GM19463 (cell line): Measurements from ENCODE around the gene ABCD3.

Source experiments
- ATAC-seq: cut with Tn5 transposase; IDR thresholded peaks from one replicate; pipeline ENCODE4 v1.9.1; 2021; ENCODE audit warnings: mild to moderate bottlenecking, moderate library complexity; ENCODE audit not compliant: unreplicated experiment

The ABCD3 gene

DNA sequence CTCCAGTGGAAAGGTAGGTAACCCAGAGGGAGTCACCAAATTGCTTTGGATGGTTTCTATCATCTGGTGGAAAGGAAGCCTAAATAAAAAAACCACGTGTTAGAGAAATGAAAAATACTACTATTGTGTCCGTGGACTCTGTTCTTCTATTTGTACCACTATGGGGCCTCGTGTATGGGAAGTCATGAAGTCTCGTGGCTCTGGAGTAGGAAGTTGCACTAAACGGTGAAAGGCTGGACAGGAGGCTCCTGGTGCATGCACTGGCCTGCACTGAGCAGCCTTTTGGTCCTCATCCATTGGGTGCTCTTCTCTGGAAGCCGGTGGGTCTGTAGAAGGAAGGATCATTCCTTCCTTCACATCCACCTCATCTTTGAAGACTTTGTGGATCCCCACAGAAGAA, 106.3 kb downstream of the ABCD3 start:
- ATAC-seq = no peak

DNA sequence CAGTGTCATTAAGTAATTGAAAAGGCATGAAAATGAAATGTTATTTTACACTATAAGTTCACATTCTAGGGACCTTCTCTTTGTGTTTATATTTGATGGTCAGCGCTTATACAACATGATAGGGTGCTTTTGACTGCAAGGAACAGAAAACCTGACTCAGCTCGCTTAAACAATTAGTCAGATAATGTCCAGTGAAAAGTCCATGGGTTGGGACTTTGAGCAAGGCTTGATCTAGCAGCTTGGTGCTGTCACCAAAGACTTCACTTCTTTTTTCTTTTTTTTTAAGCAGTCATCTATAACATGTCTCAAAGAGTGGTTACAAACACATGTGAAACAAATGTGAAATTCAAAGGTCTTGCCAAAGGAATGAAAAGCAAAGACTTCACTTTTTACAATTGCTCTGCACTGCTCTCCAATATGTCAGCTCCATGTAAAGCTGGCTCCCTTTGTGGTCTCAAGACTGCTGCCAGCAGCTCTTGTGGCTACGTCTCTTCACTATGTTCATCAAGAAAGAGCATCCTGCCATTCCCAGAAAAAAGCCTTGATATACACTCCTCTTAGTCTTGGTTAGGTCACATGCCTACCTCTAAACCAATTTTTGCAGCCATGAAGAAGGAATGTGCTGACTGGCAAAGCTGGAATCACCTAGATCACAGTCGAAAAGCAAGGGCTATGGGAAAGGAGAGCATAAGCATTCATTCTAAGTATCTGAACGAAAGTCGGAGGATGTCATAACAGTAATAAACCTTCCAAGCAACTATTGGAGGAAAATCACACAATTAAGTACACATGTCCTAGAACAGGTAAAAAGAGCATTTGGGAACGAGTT, 108.2 kb downstream of the ABCD3 start:
- no peak for ATAC-seq

DNA sequence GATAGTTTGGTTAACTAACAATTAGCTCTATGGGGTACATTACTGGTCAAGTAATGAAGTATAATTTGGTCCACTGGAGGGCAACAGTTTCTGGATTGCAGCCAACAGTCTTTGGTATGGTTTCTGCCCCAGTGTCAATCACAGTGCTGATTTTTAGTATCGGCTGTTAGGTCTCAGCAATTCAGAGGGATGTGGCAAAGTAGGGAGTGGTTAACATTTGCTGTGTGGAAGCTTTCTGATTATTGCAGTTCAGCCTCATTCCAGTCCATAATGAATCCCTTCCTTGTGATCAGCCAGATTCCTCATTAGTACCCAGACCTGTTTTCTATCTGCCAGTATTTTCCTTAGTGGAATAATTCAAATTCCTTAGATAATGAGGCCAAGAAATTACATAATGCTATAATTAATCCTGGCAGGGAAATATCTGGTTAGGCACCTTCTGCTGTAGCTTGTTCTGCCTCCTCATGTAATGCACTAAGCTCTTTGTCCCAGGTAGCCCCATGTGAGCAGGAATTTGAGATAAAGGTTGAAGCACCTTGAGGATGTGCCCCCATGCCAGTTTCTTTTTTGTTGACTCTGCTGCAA, 109.3 kb downstream of the ABCD3 start:
- ATAC-seq = no peak

DNA sequence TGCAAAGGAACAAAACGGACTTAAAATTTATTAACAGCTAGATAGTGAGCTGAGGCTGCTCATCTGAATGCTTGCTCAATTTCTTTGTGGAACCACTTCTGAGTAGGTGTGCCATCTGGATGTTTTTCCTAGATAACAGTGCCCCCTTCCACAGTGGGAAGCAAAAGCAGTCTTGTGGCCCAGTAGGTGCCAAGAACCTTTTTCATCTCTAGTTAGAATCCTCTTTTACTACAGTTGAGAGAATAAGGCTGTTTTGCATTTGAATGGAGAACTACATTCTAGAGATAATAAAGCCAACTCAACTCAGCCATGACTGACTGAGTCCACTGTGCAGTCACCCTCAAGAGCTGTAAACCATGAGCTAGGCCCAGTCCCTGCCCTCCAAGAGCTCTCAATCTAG, 110.1 kb downstream of the ABCD3 start:
- ATAC-seq = no peak

DNA sequence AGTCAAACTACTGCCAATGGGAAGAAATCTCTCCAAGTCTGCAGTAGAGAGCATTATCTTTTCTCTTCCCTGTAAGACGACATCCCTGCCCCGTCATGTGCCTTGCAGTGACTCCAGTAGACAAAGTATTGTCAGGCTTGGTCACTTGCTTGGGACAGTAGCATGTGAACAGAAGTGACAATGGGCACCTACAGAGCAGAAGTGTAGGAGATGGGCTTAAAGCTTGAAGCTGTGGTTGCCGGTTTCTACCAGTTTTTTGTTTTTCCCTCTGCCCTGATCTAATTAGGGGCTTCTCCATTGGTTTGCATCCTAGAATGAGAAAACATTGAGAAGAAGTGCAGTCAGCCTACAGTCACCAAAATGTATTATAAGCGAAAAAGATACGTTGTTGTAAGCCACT, 110.6 kb downstream of the ABCD3 start:
- no peak for ATAC-seq

DNA sequence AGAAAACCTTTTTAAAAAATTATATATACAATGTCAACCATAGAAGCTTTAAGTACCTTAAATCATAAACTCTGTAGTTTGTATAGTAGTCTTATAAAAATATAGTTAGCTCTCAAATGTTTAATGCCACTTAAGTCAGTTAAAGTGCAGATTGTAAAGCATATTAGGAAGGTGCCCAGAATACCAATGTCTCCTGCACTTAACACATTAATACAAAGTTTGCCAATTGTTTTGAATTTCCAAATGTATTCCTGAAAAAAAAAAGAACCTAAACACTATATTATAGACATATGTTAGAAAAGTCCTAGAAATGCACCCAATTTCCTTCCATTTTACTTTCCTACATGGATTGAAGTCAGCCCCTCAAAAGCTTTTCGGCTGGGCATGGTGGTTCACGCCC, 111.2 kb downstream of the ABCD3 start:
- no peak for ATAC-seq

DNA sequence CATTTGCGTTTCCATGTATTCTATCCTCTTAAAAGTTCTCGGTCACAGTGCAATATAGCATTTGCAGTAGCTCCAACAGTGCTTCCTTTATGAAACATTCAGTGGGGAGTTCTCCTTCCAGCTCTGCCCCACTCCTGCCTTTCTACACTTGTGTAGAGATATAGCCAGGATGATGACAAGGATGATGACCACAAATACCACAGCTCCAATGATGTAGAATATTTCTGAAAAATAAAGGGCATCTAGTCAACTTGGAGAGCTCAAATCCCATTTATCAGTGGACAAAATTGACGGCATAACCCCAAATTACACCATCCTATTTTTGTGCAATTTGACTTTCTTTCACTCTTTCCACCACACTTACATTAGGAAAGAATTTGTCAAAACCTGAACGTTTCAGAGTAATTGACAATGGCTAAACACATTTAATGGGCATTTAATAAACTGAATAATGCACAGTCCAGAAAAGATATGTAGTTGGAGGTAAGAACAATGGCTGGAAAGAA, 112.2 kb downstream of the ABCD3 start:
- ATAC-seq = no peak

DNA sequence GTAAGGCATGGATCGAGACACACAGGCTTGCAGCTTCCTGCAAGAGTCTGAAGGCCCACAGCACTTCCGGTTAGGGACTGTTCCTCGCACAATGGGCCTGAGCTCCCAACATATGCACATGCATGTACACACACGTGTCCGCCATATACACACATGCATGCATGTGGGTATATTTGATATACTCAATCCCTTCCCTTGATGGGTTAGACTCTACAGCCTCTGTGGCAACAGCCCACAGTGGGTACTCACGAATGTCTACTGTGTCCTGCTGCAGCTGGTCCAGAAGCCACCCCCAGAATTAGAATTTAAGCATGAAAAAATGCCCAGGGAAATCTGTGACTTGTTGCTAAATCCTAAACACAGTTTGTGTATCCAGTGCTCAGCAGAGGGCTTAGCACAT, 113.5 kb downstream of the ABCD3 start:
- ATAC-seq = no peak

DNA sequence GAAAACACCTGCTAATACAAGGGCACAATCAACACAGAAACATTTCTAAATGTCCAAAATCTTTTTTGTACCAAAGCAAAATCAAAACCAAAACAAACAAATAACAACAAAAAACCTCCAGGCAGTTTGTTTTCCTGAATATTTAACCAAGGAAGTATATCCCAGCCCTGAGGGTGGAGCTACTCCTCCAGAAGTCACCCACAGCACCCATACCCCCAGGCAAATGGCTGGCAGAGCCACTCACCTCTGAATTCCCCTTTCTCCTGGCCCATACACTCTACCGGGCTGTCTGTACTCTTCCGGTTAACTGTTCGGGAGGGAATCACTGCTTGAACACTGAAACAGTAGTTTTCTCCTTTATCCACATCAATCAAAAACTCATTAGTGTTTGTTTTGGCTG, 113.9 kb downstream of the ABCD3 start:
- ATAC-seq = no peak

DNA sequence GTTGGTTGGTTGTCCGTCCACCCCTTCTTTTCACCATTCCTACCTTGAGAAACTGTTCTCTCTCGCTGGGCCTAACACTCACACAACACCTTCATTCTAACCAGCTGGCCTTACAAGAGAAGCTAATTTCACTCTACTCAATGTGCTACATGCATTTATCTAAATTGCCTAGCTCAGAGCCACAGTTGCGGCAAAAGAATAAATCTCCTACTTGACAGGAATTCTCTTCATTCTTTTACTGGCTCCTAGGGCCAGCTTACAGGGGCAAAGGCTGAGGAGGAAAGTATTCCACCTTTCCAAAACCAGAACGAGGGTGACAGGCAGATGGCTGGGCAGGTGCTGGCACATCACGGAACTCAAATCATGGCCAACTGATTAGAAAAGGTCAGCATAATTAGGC, 116.9 kb downstream of the ABCD3 start:
- ATAC-seq = no peak

DNA sequence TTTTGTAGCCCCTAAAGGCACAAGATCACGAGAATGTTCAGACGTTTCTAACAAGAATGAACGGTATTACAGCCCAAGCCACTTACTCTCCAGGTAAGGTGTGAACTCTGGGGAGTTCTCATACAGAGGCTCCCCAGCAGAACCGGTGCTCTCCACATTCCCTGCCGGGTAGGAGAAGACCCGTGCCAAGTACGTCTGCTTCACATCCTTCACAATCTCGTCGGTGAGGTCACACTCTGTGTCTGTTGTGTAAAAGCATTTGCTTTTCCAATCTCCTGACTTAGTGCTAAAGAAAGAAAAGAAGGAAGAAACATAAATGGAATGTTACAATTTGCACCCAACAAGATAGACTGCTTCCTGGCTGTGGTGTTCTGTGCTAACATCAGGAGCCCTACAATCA, 117.7 kb downstream of the ABCD3 start:
- no peak for ATAC-seq

DNA sequence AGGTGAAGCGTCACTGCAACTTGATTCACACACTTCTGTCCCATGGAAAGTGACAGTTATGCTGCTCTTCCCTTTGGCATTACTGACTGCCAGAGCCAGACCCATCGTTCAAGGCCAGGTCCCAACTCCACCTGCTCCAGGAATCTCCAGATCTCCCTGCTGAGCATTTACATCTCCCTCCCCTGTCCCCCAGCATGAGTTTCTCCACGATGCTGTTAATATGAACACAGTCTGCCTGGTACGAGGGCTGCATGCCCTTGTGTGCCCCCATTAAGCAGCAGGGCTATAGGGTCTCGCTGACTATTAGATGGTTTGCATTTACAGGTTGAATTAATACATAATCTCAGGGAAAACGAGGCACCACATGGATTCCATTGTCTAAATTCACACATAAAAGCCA, 119.1 kb downstream of the ABCD3 start:
- no peak for ATAC-seq

DNA sequence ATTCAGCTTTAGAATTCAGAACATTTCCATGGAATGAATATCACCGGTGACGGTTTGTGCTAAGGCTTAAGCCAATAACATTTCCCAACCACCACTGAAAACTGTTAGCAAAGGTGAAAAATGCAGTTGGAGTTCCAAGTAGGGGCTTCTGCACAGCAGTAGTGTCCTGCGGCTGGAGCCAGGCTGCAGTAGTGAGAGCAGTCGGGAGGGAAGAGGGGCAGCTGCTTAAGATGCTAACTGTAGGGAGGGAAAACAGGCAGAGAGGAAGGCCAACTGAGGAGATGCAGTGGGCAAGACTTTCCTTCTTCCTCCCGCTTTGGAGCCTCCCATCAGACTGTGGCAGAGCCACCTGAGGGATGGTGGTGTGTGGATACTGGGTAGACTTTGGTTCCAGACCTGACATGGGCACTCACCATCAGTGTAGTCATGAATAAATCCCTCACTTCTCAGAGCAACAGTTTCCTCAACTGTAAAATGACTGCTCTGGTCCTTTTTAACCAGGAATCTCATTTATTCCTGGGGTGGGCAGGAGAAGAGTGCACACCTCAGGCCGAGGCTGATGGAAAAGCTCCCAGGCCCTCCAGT, 120.1 kb downstream of the ABCD3 start:
- no peak for ATAC-seq

DNA sequence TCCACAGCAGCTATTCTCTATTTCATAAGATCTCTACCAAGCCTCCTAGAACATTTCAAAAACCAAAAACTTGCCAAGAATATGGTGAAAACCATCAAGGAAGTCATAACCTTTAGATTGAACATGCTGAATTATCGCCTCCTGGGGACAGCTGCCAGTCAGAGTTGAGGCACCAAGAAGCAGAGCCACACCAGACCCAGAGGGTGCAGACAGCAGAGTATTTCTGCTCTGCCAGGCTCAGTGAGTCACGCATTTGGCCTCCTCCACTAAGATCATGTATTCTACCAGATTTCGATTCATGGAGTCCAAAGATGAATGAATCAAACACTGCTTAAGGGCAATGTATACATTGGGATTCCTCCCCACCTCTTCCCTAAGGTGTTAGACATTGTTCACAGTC, 121.3 kb downstream of the ABCD3 start:
- no peak for ATAC-seq

DNA sequence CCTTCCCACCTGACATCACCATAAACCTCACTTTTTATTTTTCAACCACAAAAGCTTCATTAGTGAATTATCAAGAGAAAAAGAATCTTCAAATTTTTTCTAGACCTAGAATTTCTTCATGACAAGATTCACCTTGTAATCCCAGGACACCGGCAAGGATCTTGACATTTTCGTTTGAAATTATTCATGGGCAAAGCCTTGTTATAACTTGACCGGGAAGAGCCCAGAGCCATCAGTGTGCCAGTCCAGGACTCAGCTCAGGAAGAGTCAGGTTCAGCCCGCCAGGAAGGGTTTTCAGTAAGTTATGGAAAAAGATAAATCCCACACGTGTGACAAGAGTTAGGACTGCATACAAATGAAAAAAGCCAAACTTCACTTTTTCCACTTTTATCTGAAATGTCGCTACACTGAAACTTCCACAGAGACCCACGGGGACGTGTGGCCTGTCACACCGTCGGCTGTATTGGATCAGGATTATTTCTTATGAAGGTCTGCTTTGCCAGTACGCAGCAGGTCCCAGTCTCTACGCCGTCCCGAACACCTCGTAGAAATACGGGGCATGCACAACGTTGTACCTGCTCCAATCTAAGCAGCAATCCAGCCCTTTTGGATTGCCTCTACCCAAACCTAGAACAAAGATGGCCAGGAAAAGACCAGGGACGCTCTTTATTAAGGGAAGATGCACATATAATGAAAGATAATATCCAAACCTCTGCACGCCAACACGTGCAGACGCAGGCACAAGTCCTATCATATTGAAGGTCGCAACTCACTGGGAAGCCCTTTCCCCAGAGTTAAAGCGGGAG, 122.5 kb downstream of the ABCD3 start:
- ATAC-seq = no peak

DNA sequence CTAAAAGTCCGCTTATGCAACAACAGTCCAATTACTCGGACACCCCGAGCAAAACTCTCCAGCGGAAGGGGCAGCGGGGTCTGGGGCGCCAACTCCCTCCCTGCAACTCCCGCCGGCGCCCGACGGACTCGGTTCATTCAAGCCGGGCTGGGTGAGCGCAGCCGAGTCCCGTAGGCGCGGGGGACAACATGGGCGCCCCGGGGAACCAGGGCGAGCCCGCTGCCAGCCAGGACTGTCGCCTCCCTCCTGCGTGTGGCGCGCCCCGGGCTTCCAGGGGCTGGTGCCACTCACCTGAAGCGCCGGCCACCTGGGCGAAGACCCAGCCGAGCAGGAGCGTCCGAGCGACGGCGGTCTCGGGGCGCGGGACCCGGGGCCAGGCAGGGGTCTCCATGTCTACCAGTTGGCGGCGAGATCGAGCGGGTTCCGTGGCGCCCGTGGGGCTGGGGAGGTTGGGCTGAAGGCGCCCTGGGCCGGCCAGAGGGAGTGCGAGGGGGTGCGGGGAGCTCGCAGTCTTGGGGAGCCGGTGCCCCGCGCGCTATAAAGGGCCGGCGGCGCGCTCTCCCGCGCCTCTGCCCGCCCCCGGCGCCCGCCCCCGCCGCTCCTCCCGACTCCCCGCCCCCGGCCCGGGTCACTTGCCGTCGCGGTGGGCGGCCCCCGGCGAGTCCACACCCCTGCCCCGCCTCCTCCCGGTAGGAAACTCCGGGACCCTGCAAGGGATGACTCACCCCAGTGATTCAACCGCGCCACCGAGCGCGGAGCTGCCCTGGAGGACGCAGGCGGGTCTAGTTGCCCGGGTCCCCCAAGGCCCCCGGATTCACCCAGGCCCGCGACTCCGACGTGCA, 123.3 kb downstream of the ABCD3 start, which contains the start of gene F3:
Gene F3, minus strand, starts transcription at position 514 of the 842 bp plus-strand sequence. Its CDS starts 123 bp downstream, at position 391.
- ATAC-seq = peak; percentile 93

DNA sequence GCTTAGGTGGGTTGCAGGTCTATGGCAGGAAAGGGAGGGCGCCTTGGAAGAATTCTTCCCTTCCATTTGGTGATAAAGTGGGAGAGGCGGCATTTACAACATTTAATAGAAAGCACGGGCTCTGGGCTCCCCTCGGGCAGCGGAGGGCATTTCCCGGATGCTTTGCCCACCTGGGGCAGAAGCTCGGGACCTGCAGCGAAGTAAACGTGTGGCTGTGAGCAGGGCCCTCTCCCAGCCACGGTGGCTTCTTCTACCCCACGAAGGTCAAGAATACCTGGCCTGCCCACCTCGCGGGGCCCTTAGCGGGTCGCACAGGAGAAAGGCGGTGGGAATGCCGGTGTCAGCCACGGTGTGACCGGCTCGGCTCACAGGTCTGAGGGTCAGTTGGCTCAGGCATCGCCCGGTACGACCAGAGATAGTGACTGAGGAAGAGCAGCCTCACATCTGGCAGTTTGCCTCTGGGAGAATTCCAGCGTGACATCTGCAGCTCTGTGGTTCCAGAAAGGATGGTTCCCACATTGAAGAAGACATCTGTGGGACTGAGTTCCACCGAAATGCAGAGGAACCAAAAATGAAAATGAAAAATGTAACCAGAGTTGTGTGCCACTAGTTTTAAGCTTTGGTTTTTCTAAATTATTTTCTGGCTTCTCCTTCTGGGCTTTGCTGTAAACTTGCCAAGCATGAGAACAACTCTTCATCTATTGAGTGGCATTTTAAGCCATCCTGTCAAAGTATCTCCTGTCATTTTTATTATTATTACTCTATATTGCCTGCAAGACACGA, 124.1 kb downstream of the ABCD3 start:
- peak; percentile 7 for ATAC-seq

DNA sequence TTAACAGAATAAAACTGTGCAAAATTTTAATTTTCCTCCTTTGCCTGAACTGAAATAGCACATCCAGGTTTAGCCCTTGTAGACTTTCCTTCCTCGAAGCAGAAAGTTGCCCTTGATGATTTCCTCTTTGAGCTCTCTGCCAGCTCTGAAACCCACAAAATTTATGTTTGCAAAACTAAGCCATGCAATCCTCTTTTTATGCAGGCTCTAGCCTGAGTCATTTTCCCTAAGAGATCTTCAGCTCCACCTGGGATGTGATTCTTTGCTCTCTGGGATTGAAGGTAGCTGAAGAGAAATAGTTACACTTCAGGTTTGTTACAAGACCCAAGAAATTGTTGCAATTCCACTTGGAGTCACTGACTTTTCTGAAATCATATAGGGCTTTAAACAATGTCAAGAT, 124.8 kb downstream of the ABCD3 start:
- ATAC-seq = no peak

DNA sequence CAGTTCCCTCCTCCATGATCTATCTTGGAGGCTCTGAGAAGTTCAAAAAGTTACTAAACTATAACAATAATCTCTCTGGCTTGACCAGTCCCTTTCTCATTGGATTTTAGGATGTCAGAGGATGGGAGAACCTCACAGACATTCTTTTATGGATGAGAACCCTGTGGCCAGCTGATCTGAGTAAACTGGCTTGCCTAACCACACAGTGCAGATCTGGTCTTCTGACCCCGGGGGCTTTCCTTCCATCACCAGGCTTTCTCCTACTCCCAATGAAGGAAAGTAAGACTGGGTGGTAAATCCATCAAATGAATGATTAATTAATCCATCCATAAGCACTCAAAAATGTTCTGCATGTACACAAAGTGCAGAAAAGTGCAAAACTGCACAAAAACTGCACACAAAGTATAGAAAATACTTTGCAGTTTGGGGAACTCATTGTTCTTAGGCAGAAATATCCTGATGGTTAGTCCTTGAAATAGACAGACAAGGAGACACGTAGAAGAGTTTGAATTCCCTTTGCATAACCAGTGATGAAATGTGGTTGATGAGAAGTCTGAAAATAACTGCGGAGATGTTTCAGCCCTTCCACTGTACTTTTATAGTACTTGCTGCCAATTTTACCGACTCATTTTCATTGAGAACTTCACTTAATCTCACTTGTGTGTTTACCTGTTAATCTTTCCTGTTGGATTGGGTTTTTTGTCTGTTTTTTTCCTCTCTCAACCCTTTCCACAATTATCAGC, 125.9 kb downstream of the ABCD3 start:
- no peak for ATAC-seq
